Peyer's patch (tissue), 4 donors: ENCODE results near the gene CMTM6.

Experiments used
- POLR2A ChIP-seq, 2 donors: fragments of 450-650 bp; IDR thresholded peaks; one replicate each; pipeline ENCODE4 v1.5.1; 2017; ENCODE audit warnings: antibody characterized with exemption in 2 of 2, mild to moderate bottlenecking in 2 of 2, moderate library complexity in 2 of 2
- TF ChIP-seq, protein P1 (sequence below), 6 experiments: fragments of 450-650 bp in 4 of 6; fragments of 200-600 bp in 2 of 6; sonication (generic) in 1 of 6; IDR thresholded peaks; one replicate each; pipeline ENCODE4 v1.5.1; 2017 to 2019; ENCODE audit warnings: antibody characterized with exemption in 6 of 6, mild to moderate bottlenecking in 3 of 6, moderate library complexity in 1 of 6

DNA sequence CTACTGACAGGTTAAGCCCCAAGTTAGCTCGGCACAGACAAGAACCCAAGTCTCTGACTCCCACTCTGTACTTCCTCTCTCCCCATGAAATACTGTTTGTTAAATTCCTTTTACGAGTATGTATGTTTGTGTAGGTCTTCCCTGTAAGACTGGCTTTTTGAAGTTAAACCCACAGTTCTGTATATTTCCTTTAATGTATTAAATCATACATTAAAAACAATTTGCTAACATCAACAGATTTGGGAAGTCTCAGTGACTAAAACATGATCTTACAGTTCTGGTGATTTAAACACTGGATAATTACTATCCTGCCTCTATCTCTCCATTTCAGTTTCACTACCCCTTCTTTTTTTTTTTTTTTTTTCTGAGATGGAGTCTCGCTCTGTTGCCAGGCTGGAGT lies 4.4 kb downstream of the CMTM6 start:
- no peak for TF ChIP-seq POLR2A (IDR thresholded peaks at IDR 0.05)
- TF ChIP-seq, protein P1, sequence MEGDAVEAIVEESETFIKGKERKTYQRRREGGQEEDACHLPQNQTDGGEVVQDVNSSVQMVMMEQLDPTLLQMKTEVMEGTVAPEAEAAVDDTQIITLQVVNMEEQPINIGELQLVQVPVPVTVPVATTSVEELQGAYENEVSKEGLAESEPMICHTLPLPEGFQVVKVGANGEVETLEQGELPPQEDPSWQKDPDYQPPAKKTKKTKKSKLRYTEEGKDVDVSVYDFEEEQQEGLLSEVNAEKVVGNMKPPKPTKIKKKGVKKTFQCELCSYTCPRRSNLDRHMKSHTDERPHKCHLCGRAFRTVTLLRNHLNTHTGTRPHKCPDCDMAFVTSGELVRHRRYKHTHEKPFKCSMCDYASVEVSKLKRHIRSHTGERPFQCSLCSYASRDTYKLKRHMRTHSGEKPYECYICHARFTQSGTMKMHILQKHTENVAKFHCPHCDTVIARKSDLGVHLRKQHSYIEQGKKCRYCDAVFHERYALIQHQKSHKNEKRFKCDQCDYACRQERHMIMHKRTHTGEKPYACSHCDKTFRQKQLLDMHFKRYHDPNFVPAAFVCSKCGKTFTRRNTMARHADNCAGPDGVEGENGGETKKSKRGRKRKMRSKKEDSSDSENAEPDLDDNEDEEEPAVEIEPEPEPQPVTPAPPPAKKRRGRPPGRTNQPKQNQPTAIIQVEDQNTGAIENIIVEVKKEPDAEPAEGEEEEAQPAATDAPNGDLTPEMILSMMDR (IDR thresholded peaks at IDR 0.05): no peak
